HG02623 (cell line): ENCODE results near the gene EGFR.

Source experiments
- ATAC-seq: cut with Tn5 transposase; IDR thresholded peaks from one replicate; pipeline ENCODE4 v1.9.1; 2021; ENCODE audit warnings: moderate library complexity; ENCODE audit not compliant: unreplicated experiment

The EGFR gene

GRCh38 chr7:55060636-55061022 is 41.8 kb downstream of the EGFR start:
- no peak for ATAC-seq

GRCh38 chr7:55061726-55062499 is 43.1 kb downstream of the EGFR start:
- no peak for ATAC-seq

- no peak for ATAC-seq
Observed at GRCh38 chr7:55063061-55063460, 44.2 kb downstream of the EGFR start.

GRCh38 chr7:55063633-55064032 is 44.8 kb downstream of the EGFR start:
- ATAC-seq: no peak

- ATAC-seq: peak; percentile 49
Observed at GRCh38 chr7:55065079-55065478, 46.3 kb downstream of the EGFR start.

GRCh38 chr7:55065511-55066229 is 46.9 kb downstream of the EGFR start:
- no peak for ATAC-seq

- no peak for ATAC-seq
Observed at GRCh38 chr7:55066524-55066923, 47.7 kb downstream of the EGFR start.

- ATAC-seq: no peak
Observed at GRCh38 chr7:55066938-55067337, 48.1 kb downstream of the EGFR start.

GRCh38 chr7:55067748-55068147 is 48.9 kb downstream of the EGFR start:
- no peak for ATAC-seq

- no peak for ATAC-seq
Observed at GRCh38 chr7:55069271-55069792, 50.5 kb downstream of the EGFR start.

- no peak for ATAC-seq
Observed at GRCh38 chr7:55070271-55070743, 51.5 kb downstream of the EGFR start.

GRCh38 chr7:55070854-55071253 is 52.0 kb downstream of the EGFR start:
- ATAC-seq: no peak

- no peak for ATAC-seq
Observed at GRCh38 chr7:55071411-55072175, 52.8 kb downstream of the EGFR start.

- ATAC-seq: no peak
Observed at GRCh38 chr7:55072251-55072650, 53.4 kb downstream of the EGFR start.

GRCh38 chr7:55073051-55073511 is 54.3 kb downstream of the EGFR start:
- ATAC-seq: peak; percentile 59

- peak; percentile 87 for ATAC-seq
Observed at GRCh38 chr7:55073976-55074528, 55.2 kb downstream of the EGFR start.

GRCh38 chr7:55075464-55076021 is 56.7 kb downstream of the EGFR start:
- ATAC-seq: no peak

GRCh38 chr7:55077561-55078410 is 59.0 kb downstream of the EGFR start:
- no peak for ATAC-seq

- no peak for ATAC-seq
Observed at GRCh38 chr7:55078465-55079372, 59.9 kb downstream of the EGFR start.
